ENCODE data around the gene EME1. TPM values are rescaled to one million over a fixed set of nuclear protein-coding genes. Genes with fewer than 3 reads are reported as not detected.

Gene EME1
- total and polyA plus RNA-seq, 2 of the 4 experiments (the other 2 are of a cell fraction): 9.1 to 9.4 TPM

- dilution Hi-C loops (cut with HindIII; ENCODE audit: low sequenced_read_pairs, unreplicated experiment): no loop called here
- Histone ChIP-seq H3K27ac (ENCODE audit: insufficient read depth, low read length) (no peak overlapping the region), H4K20me1 (ENCODE audit: insufficient read depth, low read length) (no peaks in the 10 kb centered on the region), H3K9me3 (ENCODE audit: control insufficient read depth, insufficient read depth, low read length) (no peaks in the 10 kb centered on the region), H2BK20ac (ENCODE audit: low read depth, low read length) (no peak overlapping the region), H3K27me3 (ENCODE audit: control insufficient read depth, insufficient read depth, low read length) (no peaks in the 10 kb centered on the region), H3K23ac (ENCODE audit: low read depth, low read length) (no peak overlapping the region), H3K4me3 (ENCODE audit: insufficient read depth, low read depth, low read length) (no peak overlapping the region), H3K4ac (ENCODE audit: low read depth, low read length) (no peak overlapping the region), H3K36me3 (ENCODE audit: control insufficient read depth, insufficient read depth, low read length) (no peaks in the 10 kb centered on the region), H2BK5ac (ENCODE audit: low read depth, low read length, poor library complexity, severe bottlenecking) (no peak overlapping the region), H2AK5ac (ENCODE audit: low read depth, low read length) (no peak overlapping the region), H2BK15ac (ENCODE audit: low read depth, low read length) (no peak overlapping the region), H3K4me1 (ENCODE audit: control insufficient read depth, insufficient read depth, low read length) (no peaks in the 10 kb centered on the region; the same call in 1 of the 2 replicates), H4K8ac (ENCODE audit: low read depth in 2 of 2, low read length in 2 of 2) (no peak overlapping the region), H4K5ac (ENCODE audit: low read depth, low read length) (no peak overlapping the region), H3K4me2 (ENCODE audit: low read depth, low read length) (no peak overlapping the region), H3K56ac (ENCODE audit: extremely low read depth, insufficient read depth, low read length) (no peak overlapping the region), H3K9ac (ENCODE audit: low read depth, low read length) (no peak overlapping the region), H3K14ac (replicated peaks; ENCODE audit: low read depth, low read length) (no peak overlapping the region), H3K79me1 (ENCODE audit: low read depth in 1 of 2, low read length in 2 of 2) (no peaks in the 10 kb centered on the region), H2AK9ac (replicated peaks; ENCODE audit: low read depth, low read length, poor library complexity) (no peak overlapping the region), H4K91ac (ENCODE audit: insufficient read depth, low read depth, low read length) (no peak overlapping the region), H2BK120ac (ENCODE audit: low read depth, low read length) (no peak overlapping the region), H2AFZ (replicated peaks; ENCODE audit: low read length, poor library complexity) (no peak overlapping the region), H3K18ac (ENCODE audit: low read depth, low read length) (no peak overlapping the region), H3K9me1 (ENCODE audit: insufficient read depth, low read length) (peaks cover 4% of the 10 kb centered on the region)
- peak; percentile 37 for TF ChIP-seq CEBPB (IDR thresholded peaks at IDR 0.05; ENCODE audit: low read depth, low read length)
- TF ChIP-seq RFX5 (IDR thresholded peaks at IDR 0.05; ENCODE audit: low read depth, low read length): peak; percentile 52; the same call in 1 of the 2 replicates
- TF ChIP-seq MAFK (IDR thresholded peaks at IDR 0.05; ENCODE audit: low read depth, low read length): no peak
- intact Hi-C loops (cut with micrococcal nuclease): no loop called here
- POLR2A ChIA-PET (ENCODE audit: unreplicated experiment): no interaction called here
- ATAC-seq (ENCODE audit: low read depth) (no peak), DNase-seq (no peak)
- in situ Hi-C loops (cut with MboI; ENCODE audit: low sequenced_read_pairs): no loop called here
- WGBS, 2 experiments (ENCODE audit: extremely low coverage in 2 of 2, insufficient read length in 1 of 2): 80% methylated on average over 1 of the region's 6 CpGs; no CpG with 5 or more reads in 1 of the 2 experiments
- CTCF ChIA-PET: interaction anchor here (1.4 kb wide), 1 partner anchor 28 kb away, joined by 4 read pairs; no protein-coding TSS in a partner anchor
- BruUV-seq (replicated peaks): no TSS peak
Observed at GRCh38 chr17:50332196-50332595, 40.8 kb upstream of the EME1 start.
